HG03342 (cell line): Measurements from ENCODE around the gene NLGN3.

Experiments
- ATAC-seq: cut with Tn5 transposase; IDR thresholded peaks from one replicate; pipeline ENCODE4 v1.9.1; 2021; ENCODE audit warnings: mild to moderate bottlenecking, moderate library complexity; ENCODE audit not compliant: unreplicated experiment

Gene NLGN3

GRCh38 chrX:71212536-71212935 is 67.9 kb downstream of the NLGN3 start:
- no peak for ATAC-seq

GRCh38 chrX:71214152-71214551 is 69.5 kb downstream of the NLGN3 start:
- no peak for ATAC-seq

- no peak for ATAC-seq
These were observed 70.1 kb downstream of the NLGN3 start for GRCh38 chrX:71214604-71215337.

GRCh38 chrX:71215338-71215912 is 70.8 kb downstream of the NLGN3 start:
- ATAC-seq: no peak

GRCh38 chrX:71216485-71216884 is 71.8 kb downstream of the NLGN3 start:
- ATAC-seq: no peak

- no peak for ATAC-seq
These were observed 72.7 kb downstream of the NLGN3 start for GRCh38 chrX:71217298-71217697.
